CD4-positive, alpha-beta T cell treated with Interleukin-21 for 1 hour (primary cell): ENCODE results near the gene POU3F1.

Experiments
- DNase-seq: peaks from one replicate; pipeline ENCODE4 v3.0.0-alpha.2; 2020

Gene POU3F1

GRCh38 chr1:38003261-38004250 lies 43.0 kb downstream of the POU3F1 start:
- no peak for DNase-seq

- DNase-seq, result no peak
These were observed 45.8 kb downstream of the POU3F1 start for GRCh38 chr1:38000529-38001455.

GRCh38 chr1:38000233-38000528 lies 46.4 kb downstream of the POU3F1 start:
- no peak for DNase-seq

GRCh38 chr1:37999430-38000232 lies 47.0 kb downstream of the POU3F1 start:
- no peak for DNase-seq

GRCh38 chr1:37998913-37999429 lies 47.6 kb downstream of the POU3F1 start:
- no peak for DNase-seq

GRCh38 chr1:37998089-37998808 lies 48.3 kb downstream of the POU3F1 start:
- DNase-seq, result no peak

GRCh38 chr1:37997256-37998088 lies 49.1 kb downstream of the POU3F1 start:
- no peak for DNase-seq

GRCh38 chr1:37995751-37996345 lies 50.7 kb downstream of the POU3F1 start:
- peak; percentile 38 for DNase-seq

GRCh38 chr1:37994886-37995566 lies 51.6 kb downstream of the POU3F1 start:
- DNase-seq, result no peak
